BLaER1 treated with 17β-estradiol and CSF1 and Interleukin-3, amounts not matched to agents 10 nM and 100 nM (cell line): ENCODE results near the gene TRIM24.
"Not testable (repeated sequence)": the region's sequence is repeated elsewhere in the genome, so short reads cannot be mapped to it uniquely, and the experiment has no call there.

Source experiments
- H3K27ac ChIP-seq, 11 experiments: shearing (Covaris generic); formaldehyde crosslinking; 2 replicates each; pipeline ENCODE4 v1.8.1; 2022
- H3K27me3 ChIP-seq, 11 experiments: shearing (Covaris generic); formaldehyde crosslinking; 2 replicates each; pipeline ENCODE4 v1.8.1; 2022
- H3K36me3 ChIP-seq, 11 experiments: shearing (Covaris generic); formaldehyde crosslinking; 2 replicates each; pipeline ENCODE4 v1.8.1; 2022
- H3K4me1 ChIP-seq, 10 experiments: shearing (Covaris generic); formaldehyde crosslinking; 2 replicates each; pipeline ENCODE4 v1.8.1; 2022
- H3K4me2 ChIP-seq, 11 experiments: shearing (Covaris generic); formaldehyde crosslinking; 2 replicates each; pipeline ENCODE4 v1.8.1; 2022
- H3K4me3 ChIP-seq, 10 experiments: shearing (Covaris generic); formaldehyde crosslinking; 2 replicates each; pipeline ENCODE4 v1.8.1; 2022
- H3K9ac ChIP-seq, 11 experiments: shearing (Covaris generic); formaldehyde crosslinking; 2 replicates each; pipeline ENCODE4 v1.8.1; 2022
- H3K9me3 ChIP-seq, 11 experiments: shearing (Covaris generic); formaldehyde crosslinking; replicated peaks in 1 of 11; 2 replicates each; pipeline ENCODE4 v1.8.1; 2022
- H4K20me1 ChIP-seq, 11 experiments: shearing (Covaris generic); formaldehyde crosslinking; 2 replicates each; pipeline ENCODE4 v1.8.1; 2022
- Cebpa-rat ChIP-seq, 11 experiments: shearing (Covaris generic); IDR thresholded peaks; 2 replicates each; pipeline ENCODE4 v1.8.1; 2022

The TRIM24 gene

GRCh38 chr7:138460176-138460648 is at the start of gene TRIM24:
TRIM24 (plus strand) TSS chr7:138460259; CDS start chr7:138460549, 290 bp downstream.
- H3K4me2 ChIP-seq = peak within 1 kb of the TSS; percentile 74 to 99 (median 94)
- H3K27me3 ChIP-seq = no peaks in the 10 kb centered on the region
- peak within 1 kb of the TSS; percentile 79 to 98 (median 92) for H3K4me3 ChIP-seq
- H4K20me1 ChIP-seq = peaks cover 0 to 29% (median 11%) of the 10 kb centered on the region in 11 experiments; a peak in 12 of 22 replicates
- peak within 1 kb of the TSS; percentile 88 to 99 (median 96) for H3K27ac ChIP-seq
- peaks cover 0 to 28% (median 24%) of the 10 kb centered on the region in 11 experiments; a peak in 17 of 22 replicates for H3K36me3 ChIP-seq
- peaks cover 0 to 17% (median 7%) of the 10 kb centered on the region in 10 experiments; a peak in 13 of 20 replicates for H3K4me1 ChIP-seq
- no peak for TF ChIP-seq Cebpa-rat (IDR thresholded peaks at IDR 0.05)
- H3K9me3 ChIP-seq = peaks cover 0 to 40% (median 32%) of the 10 kb centered on the region in 11 experiments; a peak in 17 of 22 replicates
- peak within 1 kb of the TSS; percentile 90 to 99 (median 96) for H3K9ac ChIP-seq

- peaks cover 4 to 11% (median 9%) of the 10 kb centered on the region in 10 experiments; a peak in 15 of 20 replicates for H3K4me1 ChIP-seq
- H3K27me3 ChIP-seq, H3K4me2 ChIP-seq, H4K20me1 ChIP-seq, H3K27ac ChIP-seq, H3K9me3 ChIP-seq, H3K4me3 ChIP-seq, H3K36me3 ChIP-seq, H3K9ac ChIP-seq: not testable (repeated sequence)
Measured at GRCh38 chr7:138412077-138412476, 48.0 kb upstream of the TRIM24 start.

GRCh38 chr7:138412921-138413320 is 47.1 kb upstream of the TRIM24 start:
- not testable (repeated sequence) for H3K9me3 ChIP-seq, H3K9ac ChIP-seq, H3K4me2 ChIP-seq, H3K27me3 ChIP-seq, H3K4me3 ChIP-seq, H4K20me1 ChIP-seq, H3K36me3 ChIP-seq, H3K27ac ChIP-seq
- TF ChIP-seq Cebpa-rat (IDR thresholded peaks at IDR 0.05) = peak in 8 of 11 experiments; percentile 38 to 94 (median 74); a peak in 14 of 22 replicates
- peaks cover 1 to 14% (median 6%) of the 10 kb centered on the region in 10 experiments; a peak in 15 of 20 replicates for H3K4me1 ChIP-seq

GRCh38 chr7:138417078-138417700 is 42.9 kb upstream of the TRIM24 start:
- peaks cover 0 to 14% (median 0%) of the 10 kb centered on the region in 11 experiments; a peak in 3 of 22 replicates for H3K9me3 ChIP-seq

GRCh38 chr7:138417764-138418163 is 42.3 kb upstream of the TRIM24 start:
- no peak for TF ChIP-seq Cebpa-rat (IDR thresholded peaks at IDR 0.05)
- Histone ChIP-seq H3K9ac (no peak overlapping the region), H3K9me3 (peaks cover 0 to 19% (median 0%) of the 10 kb centered on the region in 11 experiments; a peak in 4 of 22 replicates), H3K27ac (no peak overlapping the region), H3K4me2 (peak overlapping the region in 3 of 11 experiments; percentile 7 to 14 (median 8); a peak in 2 of 22 replicates), H3K36me3 (no peaks in the 10 kb centered on the region), H3K4me3 (no peak overlapping the region), H3K27me3 (no peaks in the 10 kb centered on the region), H4K20me1 (no peaks in the 10 kb centered on the region), H3K4me1 (peaks cover 0 to 9% (median 0%) of the 10 kb centered on the region in 10 experiments; a peak in 2 of 20 replicates)

More at GRCh38 chr7:138417078-138417700, 42.9 kb upstream of the TRIM24 start:
- no peak for TF ChIP-seq Cebpa-rat (IDR thresholded peaks at IDR 0.05)
- no peaks in the 10 kb centered on the region for H4K20me1 ChIP-seq
- peaks cover 0 to 9% (median 0%) of the 10 kb centered on the region in 10 experiments; a peak in 2 of 20 replicates for H3K4me1 ChIP-seq
- no peak overlapping the region for H3K9ac ChIP-seq
- no peak overlapping the region for H3K27ac ChIP-seq
- no peaks in the 10 kb centered on the region for H3K36me3 ChIP-seq
- no peak overlapping the region for H3K4me3 ChIP-seq
- no peaks in the 10 kb centered on the region for H3K27me3 ChIP-seq
- H3K4me2 ChIP-seq = peak overlapping the region in 3 of 11 experiments; percentile 7 to 14 (median 8); a peak in 2 of 22 replicates

GRCh38 chr7:138418403-138418802 is 41.7 kb upstream of the TRIM24 start:
- not testable (repeated sequence) for H3K27me3 ChIP-seq, H4K20me1 ChIP-seq, H3K4me3 ChIP-seq, H3K9ac ChIP-seq, H3K4me2 ChIP-seq, H3K4me1 ChIP-seq, H3K36me3 ChIP-seq, H3K27ac ChIP-seq
- H3K9me3 ChIP-seq = peaks cover 0 to 24% (median 0%) of the 10 kb centered on the region in 11 experiments; a peak in 5 of 22 replicates

- Histone ChIP-seq H3K4me2 (no peak overlapping the region), H3K27ac (no peak overlapping the region), H4K20me1 (no peaks in the 10 kb centered on the region), H3K4me3 (no peak overlapping the region), H3K36me3 (peaks cover 0 to 5% (median 0%) of the 10 kb centered on the region in 11 experiments; a peak in 1 of 22 replicates), H3K27me3 (no peaks in the 10 kb centered on the region), H3K9ac (no peak overlapping the region), H3K9me3 (peaks cover 39 to 85% (median 44%) of the 10 kb centered on the region in 11 experiments), H3K4me1 (no peaks in the 10 kb centered on the region)
- no peak for TF ChIP-seq Cebpa-rat (IDR thresholded peaks at IDR 0.05)
Measured at GRCh38 chr7:138425026-138425425, 35.0 kb upstream of the TRIM24 start.

- H3K27me3 ChIP-seq = no peaks in the 10 kb centered on the region
- TF ChIP-seq Cebpa-rat (IDR thresholded peaks at IDR 0.05) = no peak
- peaks cover 0 to 4% (median 0%) of the 10 kb centered on the region in 10 experiments; a peak in 1 of 20 replicates for H3K4me1 ChIP-seq
- H3K4me3 ChIP-seq = peak overlapping the region in 5 of 10 experiments; percentile 5 to 36 (median 23); a peak in 5 of 20 replicates
- peaks cover 52 to 95% (median 62%) of the 10 kb centered on the region in 11 experiments for H3K9me3 ChIP-seq
- peaks cover 0 to 8% (median 0%) of the 10 kb centered on the region in 11 experiments; a peak in 2 of 22 replicates for H3K36me3 ChIP-seq
- H3K4me2 ChIP-seq = no peak overlapping the region
- H4K20me1 ChIP-seq = no peaks in the 10 kb centered on the region
- H3K9ac ChIP-seq = no peak overlapping the region
- H3K27ac ChIP-seq = no peak overlapping the region
Measured at GRCh38 chr7:138429577-138430250, 30.3 kb upstream of the TRIM24 start.

- Histone ChIP-seq H4K20me1 (no peaks in the 10 kb centered on the region), H3K4me3 (no peak overlapping the region), H3K9ac (no peak overlapping the region), H3K4me2 (no peak overlapping the region; a peak in 1 of 22 replicates), H3K27me3 (no peaks in the 10 kb centered on the region), H3K36me3 (peaks cover 0 to 8% (median 0%) of the 10 kb centered on the region in 11 experiments; a peak in 2 of 22 replicates), H3K27ac (peak overlapping the region in 2 of 11 experiments; percentile 5 to 58; a peak in 5 of 22 replicates), H3K4me1 (peaks cover 0 to 4% (median 0%) of the 10 kb centered on the region in 10 experiments; a peak in 1 of 20 replicates), H3K9me3 (peaks cover 48 to 89% (median 57%) of the 10 kb centered on the region in 11 experiments)
- TF ChIP-seq Cebpa-rat (IDR thresholded peaks at IDR 0.05) = no peak
Measured at GRCh38 chr7:138431517-138431916, 28.5 kb upstream of the TRIM24 start.
